Measurements from ENCODE around the gene DYNC1LI1.
A peak's percentile ranks its signal among the peaks of the same experiment; 100 is the strongest.
"Not testable (repeated sequence)": the region's sequence is repeated elsewhere in the genome, so short reads cannot be mapped to it uniquely, and the experiment has no call there.

DYNC1LI1 gene

DNA sequence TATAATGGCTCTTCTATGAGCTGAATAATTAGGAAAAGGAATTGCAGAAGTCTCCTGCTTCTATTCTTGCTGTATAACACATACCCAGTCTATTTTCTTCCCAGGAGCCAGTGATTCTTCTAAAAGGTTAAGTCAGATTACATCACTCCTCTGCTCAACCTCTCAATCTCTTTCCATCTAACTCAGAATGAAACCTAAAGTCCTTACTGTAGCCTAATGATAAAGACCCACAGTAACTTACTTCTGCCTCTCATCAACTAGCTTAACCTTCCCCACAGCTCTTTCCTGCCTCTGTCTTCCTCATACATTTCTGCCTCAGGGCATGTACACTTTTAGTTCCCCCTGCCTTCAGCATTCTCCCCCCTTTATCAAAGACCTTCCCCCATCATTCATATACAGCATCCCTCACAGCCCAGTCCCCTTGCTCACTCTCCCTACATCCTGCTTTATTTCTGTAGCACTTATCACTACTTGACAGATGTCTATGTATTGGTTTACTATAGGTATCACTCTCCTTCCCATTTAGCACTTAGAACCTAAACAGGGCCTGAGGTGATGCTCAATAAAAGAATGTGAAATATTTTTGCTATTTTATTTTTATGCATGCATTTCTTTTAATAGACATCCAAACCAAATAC is 39.5 kb downstream of the DYNC1LI1 start:
- DNase-seq (ENCODE audit: low spot score), result no peak

DNA sequence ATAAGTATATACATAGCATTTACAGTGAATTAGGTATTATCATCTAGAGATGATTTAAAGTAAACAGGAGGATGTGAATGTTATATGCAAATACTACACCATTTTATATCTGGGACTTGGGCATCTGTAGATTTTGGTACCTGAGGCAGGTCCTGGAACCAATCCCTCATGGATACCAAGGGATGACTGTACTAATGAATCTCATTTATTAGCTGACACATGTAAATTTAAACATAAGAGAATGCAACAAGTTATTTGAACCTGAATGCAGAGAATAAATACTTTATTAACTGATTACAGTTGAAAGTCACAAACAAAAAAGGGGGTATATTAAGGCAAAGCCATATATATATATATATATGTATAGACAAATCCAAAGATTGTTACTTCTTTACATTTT is 44.9 kb downstream of the DYNC1LI1 start:
- no peak for DNase-seq (ENCODE audit: low spot score)

DNA sequence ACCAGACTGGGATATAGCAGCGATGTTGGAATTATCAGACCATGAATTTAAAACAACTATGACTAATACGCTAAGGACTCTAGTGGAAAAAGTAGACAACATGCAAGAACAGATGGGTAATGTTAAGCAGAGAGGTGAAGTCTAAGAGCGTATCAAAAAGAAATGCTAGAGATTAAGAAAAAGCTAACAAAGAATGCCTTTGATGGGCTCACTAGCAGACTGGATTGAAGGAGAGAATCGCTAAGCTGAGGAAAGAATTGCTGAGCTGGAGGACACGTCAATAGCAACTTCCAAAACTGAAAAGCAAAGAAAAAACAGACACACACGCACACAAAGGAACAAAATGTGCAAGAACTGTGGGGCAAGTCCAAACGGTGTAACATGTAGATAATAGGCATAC is 48.0 kb downstream of the DYNC1LI1 start:
- DNase-seq (ENCODE audit: low spot score), result no peak

DNA sequence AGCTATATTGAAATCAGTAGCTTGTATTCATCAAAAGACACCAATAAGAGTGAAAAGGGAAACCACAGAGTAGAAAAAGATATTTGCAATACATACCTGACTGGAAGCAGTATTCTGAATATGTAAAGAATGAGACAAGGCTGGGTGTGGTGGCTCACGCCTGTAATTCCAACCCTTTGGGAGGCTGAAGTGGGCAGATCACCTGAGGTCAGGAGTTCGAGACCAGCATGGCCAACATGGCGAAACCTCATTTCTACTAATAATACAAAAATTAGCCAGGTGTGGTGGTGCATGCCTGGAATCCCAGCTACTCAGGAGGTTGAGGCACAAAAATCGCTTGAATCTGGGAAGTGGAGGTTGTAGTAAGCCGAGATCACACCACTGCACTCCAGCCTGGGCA is 51.7 kb downstream of the DYNC1LI1 start:
- DNase-seq (ENCODE audit: low spot score), result not testable (repeated sequence)

DNA sequence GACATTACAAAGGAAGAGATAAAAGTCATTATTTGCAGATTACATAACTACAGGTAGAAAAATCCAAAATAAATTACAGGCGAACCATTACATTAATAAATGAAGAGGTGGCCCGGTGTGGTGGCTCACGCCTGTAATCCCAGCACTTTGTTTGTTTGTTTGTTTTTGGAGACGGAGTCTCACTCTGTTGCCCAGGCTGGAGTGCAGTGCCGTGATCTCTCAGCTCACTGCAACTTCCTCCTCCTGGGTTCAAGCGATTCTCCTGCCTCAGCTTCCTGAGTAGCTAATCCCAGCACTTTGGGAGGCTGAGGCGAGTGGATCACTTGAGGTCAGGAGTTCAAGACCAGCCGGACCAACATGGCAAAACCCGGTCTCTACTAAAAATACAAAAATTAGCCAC is 53.9 kb downstream of the DYNC1LI1 start:
- not testable (repeated sequence) for DNase-seq (ENCODE audit: low spot score)

DNA sequence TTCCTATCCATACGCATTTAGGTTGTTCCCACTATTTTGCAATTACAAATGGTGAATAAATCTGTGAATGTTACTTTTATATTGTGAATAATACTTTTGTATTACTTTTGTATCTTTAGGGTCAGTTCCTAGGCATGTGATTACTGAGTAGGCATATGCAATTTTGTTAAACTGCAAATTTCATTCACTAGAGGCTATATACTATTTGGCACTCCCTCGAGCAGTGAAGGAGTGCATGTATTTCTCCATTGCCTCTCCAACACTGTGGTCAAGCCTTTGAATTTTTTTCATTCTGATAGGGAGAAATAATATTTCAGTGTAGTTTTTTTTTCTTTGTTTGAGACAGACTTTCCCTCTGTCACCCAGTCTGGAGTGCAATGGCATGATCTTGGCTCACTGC is 59.7 kb downstream of the DYNC1LI1 start:
- DNase-seq (ENCODE audit: low spot score), result no peak

DNA sequence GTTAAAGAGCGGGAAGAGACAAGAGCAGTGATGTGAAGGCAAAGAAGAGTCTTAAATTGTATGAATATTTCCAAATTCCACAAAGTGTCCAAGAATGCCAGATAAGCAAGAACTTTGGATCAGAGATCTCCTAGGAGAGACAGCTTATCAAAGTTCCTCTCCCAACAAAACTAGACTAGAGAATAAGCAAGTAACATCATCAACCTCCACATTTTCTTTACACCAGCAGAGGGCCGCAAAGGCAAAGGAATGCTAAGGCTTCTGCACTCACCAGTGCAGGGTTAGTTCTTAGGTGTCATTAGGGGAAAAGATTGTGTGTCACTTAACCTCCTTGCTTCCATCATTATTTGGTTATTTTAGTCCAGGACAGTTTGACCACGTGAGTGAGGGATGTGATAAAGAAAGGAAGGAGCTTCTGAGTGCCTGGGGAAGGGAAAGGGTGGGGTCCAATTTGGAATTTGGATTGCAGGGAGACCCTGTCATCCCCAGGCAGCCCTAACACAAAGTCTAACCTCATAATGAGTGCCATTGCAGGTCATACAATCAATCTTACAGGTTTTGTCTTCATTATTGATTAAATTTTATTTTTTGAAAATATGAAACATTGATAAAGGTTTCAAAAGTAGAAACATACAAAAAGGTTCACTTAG is 60.5 kb downstream of the DYNC1LI1 start:
- peak; percentile 93 for DNase-seq (ENCODE audit: low spot score)

DNA sequence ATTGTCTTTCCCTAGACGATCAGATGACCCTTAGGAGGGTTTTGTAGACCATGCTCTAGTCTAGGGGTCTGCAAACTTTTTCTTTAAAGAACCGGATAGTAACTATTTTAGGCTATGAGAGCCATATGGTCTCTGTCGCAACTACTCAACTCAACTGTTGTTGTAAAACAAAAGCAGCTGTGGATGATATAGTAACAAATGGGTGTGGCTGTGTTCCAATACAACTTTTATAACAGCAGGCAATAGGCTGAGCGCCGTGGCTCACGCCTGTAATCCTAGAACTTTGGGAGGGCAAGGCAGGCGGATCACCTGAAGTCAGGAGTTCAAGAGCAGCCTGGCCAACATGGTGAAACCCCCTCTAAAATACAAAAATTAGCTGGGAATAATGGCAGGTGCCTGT is 61.9 kb downstream of the DYNC1LI1 start:
- no peak for DNase-seq (ENCODE audit: low spot score)

DNA sequence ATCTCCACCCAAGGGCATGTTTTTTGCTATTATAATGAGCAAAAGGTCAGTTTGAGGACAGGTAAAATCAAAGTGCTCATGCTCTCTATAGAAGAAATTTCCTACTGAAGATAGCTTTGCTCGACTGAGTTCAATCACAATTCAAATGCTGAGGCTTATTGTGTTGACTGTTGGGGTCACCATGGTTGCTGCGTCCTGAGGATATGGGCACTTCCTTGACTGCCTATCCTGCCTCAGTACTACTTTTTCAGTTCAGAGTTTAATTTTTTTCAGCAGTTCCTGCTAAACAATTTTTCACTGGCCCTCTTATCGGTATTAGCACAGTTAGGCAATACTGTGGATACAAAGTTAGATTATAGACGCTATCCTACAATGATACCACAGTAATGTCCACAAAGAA is 64.2 kb downstream of the DYNC1LI1 start:
- DNase-seq (ENCODE audit: low spot score), result no peak

DNA sequence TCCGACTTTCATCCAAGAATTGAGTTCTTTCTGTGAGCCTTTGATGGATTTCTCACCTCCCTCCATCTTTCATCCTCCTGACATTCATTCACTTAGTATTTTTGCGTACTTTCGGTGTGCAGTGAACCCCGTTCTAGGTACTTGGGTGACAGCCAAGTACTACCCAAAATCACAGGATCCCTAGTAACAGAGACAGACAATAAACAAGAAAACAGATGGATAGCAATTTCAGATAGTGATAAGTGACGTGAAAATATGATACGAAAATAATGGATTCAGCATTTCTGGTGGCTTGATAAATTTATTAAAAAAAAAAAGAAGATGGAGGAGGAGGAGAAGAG is 67.7 kb downstream of the DYNC1LI1 start:
- no peak for DNase-seq (ENCODE audit: low spot score)

DNA sequence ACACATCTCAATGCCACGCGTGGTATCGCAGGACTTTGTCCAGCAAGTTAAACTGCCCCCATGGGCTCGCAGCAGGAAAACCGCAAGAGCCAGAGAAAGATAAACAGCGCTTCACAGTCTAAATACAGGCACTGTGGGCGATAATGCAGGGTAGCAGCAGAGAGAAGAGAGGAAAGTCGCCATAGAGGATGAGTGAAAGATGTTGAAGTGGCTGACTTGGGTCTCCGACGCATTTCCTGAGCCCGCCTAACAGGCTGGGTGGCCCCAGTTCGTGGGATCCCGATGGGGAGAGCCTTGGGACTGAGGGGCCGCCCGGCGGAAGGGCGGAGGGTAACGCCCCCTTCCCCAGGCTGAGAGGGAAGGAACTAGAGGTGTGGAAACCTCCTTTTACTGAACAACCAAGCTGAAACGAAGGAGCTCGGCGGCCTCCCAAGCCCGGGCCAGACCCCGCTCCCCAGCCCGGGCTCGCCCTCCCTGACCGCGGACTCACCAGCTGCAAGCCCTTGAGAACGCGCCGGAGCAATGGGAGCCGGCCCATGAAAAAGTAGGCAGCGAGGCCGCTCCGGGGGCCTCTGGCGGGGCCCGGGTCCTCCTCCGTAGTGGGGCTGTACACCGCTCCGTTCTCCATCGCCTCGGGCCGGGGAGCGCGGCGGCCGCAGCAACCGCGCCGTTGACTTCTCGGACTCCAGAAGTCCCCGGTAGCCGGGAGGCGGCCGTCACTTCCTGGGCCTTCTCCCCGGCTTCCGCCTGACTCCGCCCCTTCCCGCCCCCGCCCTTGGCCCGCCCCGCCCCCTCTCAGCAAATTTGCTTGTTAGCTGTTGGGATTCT is 68.3 kb downstream of the DYNC1LI1 start, which contains the start of gene CMTM6:
Gene CMTM6, minus strand, starts transcription at position 735 of the 828 bp plus-strand sequence. Its CDS starts 107 bp downstream, at position 628.
- DNase-seq (ENCODE audit: low spot score), result peak; percentile 99

DNA sequence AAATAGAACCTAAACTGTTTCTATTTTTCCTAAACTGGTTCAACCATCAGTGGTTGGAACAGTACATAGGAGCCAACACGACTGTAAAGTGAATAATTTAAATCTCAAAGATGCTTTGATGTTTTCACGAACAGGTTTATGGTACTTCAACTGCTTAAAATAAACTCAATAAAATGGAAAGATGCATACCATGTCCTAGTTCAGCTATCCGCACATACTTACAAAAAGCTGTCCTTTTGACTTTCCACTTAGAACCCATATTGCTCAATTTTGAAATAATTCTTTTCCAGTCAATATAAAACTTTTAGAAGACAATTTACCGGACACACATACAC is 68.9 kb downstream of the DYNC1LI1 start:
- no peak for DNase-seq (ENCODE audit: low spot score)

DNA sequence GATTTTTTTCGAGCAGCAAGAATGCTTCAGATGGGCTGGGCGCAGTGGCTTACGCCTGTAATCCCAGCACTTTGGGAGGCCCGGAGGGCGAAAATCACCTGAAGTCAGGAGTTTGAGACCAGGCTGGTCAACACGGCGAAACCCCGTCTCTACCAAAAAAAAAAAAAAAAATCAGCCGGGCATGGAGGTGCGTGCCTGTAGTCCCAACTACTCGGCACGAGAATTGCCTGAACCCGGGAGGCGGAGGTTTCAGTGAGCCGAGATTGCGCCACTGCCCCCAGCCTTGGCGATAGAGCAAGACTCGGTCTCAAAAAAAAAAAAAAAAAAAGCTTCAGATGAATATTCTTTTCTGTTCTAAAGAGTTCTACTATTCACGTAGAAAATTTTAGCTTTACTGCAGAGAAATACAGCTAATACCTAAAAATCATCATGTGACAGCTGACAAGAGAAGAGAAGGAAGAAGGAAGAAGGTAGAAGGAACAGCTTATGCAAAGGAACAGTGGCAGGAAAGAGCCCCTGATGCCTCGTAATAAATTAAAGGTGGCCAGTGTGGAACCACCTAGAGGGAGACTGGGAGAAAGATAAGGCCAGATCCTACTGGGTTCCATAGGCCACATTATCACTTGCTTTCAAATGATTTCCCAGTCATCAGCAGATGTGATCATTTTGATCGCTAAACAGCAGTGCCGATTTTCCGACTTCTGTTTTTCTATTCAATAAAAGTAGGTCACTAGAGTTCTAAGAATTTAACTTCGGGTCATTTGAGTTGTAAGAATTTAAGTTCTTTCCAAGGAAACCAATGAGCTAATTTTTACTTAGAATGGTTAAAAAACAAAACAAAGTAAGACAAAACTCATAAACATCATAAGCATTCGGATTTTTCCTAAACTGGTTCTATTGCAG is 69.5 kb downstream of the DYNC1LI1 start:
- peak; percentile 45 for DNase-seq (ENCODE audit: low spot score)

DNA sequence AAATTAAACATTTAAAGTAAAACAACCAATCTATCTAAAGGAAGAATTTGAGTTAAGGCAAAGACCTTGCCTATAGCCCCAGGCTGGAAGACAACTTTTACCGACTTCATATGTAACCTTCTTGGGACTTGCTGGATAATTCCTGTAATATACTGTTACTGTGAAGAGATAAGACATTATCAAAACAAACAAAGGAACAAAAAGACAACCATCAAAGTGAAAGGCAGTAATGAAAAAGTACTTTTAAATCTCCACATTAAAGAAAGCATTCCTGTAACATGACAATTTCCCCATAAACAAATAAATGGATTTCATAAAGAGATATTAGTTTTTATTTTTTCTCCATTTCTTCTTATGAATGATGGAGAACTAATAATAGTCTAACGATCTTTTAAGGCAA is 70.4 kb downstream of the DYNC1LI1 start:
- no peak for DNase-seq (ENCODE audit: low spot score)

DNA sequence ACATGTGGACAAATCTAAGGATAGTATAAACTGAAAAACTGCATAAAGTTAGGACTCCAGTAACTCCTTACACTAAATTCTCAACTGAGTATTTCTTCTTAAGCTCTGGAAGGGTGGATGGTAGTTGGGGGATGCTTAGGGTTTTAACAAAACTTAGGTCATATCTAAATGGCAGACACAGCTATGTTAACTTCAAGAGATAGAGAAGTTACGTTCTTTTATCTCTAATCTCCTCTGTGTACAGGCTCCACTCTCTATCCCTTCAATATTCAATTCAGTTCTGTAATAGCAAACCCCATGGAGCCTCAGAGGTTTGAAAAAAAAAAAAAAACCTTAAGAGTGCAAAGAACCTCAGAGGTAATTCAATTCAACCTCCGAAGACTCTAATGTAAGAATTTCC is 71.1 kb downstream of the DYNC1LI1 start:
- no peak for DNase-seq (ENCODE audit: low spot score)

DNA sequence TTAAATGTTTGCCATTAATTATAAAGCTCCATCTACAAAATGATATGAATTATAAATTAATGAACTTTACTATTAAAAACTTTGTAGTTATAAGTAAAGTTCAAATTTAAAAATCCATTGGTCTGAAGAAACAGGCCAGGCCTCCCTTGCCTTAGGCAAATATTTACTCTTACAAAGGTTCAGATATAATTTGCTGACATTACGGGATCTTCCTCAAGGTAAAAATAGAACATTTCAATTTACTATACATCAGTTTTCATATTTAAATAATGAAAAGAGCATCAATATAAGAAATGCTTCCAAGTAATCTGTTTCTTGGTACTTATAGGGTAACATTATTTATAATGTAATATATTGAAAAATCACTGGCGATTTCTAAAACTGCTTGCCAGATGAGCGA is 71.7 kb downstream of the DYNC1LI1 start:
- no peak for DNase-seq (ENCODE audit: low spot score)

DNA sequence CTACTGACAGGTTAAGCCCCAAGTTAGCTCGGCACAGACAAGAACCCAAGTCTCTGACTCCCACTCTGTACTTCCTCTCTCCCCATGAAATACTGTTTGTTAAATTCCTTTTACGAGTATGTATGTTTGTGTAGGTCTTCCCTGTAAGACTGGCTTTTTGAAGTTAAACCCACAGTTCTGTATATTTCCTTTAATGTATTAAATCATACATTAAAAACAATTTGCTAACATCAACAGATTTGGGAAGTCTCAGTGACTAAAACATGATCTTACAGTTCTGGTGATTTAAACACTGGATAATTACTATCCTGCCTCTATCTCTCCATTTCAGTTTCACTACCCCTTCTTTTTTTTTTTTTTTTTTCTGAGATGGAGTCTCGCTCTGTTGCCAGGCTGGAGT is 72.4 kb downstream of the DYNC1LI1 start:
- DNase-seq (ENCODE audit: low spot score), result no peak

DNA sequence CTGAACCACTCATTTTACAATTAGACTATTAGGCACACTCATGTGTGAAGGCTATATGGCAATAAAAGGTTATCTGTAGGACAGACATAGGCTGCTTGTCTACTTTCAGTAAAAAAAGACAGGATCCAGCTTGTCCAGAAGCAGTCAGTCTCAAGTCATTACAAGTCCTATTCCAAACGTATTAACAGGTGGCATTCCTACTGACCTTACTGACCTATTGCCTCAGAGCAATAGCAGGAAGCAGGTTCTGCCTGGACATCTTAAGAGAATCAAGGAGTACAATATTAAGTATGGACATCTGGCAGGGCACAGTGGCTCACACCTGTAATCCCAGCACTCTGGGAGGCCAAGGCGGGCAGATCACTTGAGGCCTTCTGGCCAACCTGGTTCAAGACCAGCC is 75.0 kb downstream of the DYNC1LI1 start:
- no peak for DNase-seq (ENCODE audit: low spot score)

DNA sequence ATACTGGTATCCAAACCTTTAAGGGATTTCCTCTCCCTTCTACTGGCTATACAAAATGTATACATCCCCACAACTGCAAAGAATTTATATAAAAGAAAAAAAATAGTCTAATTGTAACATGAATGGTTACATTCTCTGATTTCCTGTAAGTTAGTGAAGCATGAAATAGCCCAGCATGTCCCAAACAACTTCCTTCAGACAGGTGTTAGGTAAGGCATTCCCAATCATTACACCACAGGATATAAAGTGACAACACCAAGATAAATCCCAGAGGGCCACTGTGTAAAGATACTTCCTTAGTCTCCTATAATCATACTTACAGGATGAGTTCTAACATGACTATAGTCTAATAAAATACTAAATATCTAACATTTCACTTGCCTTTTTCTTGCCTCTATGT is 75.6 kb downstream of the DYNC1LI1 start:
- no peak for DNase-seq (ENCODE audit: low spot score)

DNA sequence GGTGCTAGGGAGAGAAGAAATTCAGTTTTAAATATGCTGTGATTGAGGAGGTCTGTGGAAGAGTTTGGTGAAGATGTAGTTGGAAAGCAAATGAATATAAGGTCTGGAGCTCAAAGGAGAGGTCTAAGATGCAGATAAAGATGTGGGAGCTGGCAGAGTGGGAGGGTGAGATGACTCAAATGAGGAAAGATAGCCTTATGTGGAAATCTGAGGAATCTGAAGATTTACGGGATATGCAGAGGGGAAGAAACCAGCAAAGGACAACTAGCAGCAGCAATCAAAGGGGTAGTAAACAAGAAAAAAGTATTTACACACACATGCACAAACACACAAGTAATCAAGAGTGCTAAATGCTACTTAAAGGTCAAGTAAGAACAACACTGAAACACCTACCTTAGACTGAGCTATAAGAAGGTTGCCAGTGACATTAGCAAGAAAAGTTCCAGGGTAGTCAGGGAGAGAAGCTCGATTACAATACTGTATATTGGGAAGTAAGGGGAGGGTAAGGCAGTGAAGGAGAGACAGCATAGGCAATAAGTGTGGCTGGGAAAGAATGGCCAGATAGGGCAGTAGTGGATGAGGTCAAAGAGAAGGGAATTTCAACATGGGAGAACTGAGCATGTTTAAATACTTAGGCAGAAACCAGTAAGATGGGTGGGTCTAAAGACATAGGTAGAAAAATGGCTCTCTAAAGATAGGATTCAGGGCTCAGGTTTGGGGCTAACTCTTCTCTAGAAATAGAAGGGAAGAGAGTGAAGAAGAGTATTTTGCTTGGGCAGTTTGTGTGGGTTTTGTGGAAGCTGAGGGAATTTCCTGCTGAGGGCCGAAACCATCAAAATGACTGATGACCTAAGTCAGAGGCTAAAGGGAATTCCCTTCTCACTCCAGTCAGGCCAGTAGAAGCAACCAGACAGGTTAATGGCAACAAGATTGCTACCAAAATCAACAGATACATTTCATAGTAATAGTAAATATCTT is 76.9 kb downstream of the DYNC1LI1 start:
- no peak for DNase-seq (ENCODE audit: low spot score)

Measured in HuH-7 (cell line).